KOPT-K1 (cell line): Measurements from ENCODE around the gene OR6C70.
"Not testable (repeated sequence)": the region's sequence is repeated elsewhere in the genome, so short reads cannot be mapped to it uniquely, and the experiment has no call there.

Source experiments
- H3K27ac ChIP-seq: fragments of 200-600 bp; sonication (generic); 2 replicates; pipeline ENCODE4 v1.5.1; 2016; ENCODE audit warnings: antibody characterized with exemption, mild to moderate bottlenecking, low read depth, low read length; ENCODE audit not compliant: poor library complexity, severe bottlenecking
- H3K36me3 ChIP-seq: fragments of 200-600 bp; sonication (generic); 2 replicates; pipeline ENCODE4 v1.5.1; 2017; ENCODE audit warnings: antibody characterized with exemption, mild to moderate bottlenecking, low read length, moderate library complexity; ENCODE audit not compliant: insufficient read depth
- H3K9me3 ChIP-seq: fragments of 200-600 bp; sonication (generic); 2 replicates; pipeline ENCODE4 v1.5.1; 2017; ENCODE audit warnings: antibody characterized with exemption, low read length, mild to moderate bottlenecking; ENCODE audit not compliant: insufficient read depth, poor library complexity, severe bottlenecking

OR6C70 gene

GRCh38 chr12:55445357-55445756 lies 24.6 kb downstream of the OR6C70 start:
- Histone ChIP-seq H3K9me3 (peaks cover 7% of the 10 kb centered on the region), H3K36me3 (no peaks in the 10 kb centered on the region), H3K27ac (no peak overlapping the region)

- no peaks in the 10 kb centered on the region for H3K36me3 ChIP-seq
- H3K9me3 ChIP-seq: peaks cover 9% of the 10 kb centered on the region
- no peak within 1 kb of the TSS for H3K27ac ChIP-seq
These were observed 26.2 kb downstream of the OR6C70 start, which contains the start of gene OR6C2 for GRCh38 chr12:55443776-55444175. Gene OR6C2 (plus strand): TSS chr12:55444076. CDS start chr12:55452214, 8,138 bp downstream.

DNA sequence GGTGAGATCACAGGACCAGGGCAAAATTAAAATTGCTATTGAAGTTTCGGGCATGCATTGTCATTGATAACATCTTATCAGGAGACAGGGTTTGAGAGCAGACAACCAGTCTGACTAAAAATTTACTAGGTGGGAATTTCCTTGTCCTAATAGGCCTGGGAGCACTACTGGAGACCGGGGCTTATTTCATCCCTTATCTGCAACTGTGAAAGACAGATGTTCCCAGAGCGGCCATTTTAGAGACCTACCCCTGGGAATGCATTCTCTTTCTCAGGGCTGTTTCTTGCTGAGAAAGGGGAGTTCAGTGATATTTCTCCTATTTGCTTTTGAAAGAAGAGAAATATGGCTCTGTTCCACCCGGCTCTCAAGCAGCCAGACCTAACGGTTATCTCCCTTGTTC lies 28.7 kb downstream of the OR6C70 start:
- H3K27ac ChIP-seq, H3K9me3 ChIP-seq, H3K36me3 ChIP-seq: not testable (repeated sequence)

DNA sequence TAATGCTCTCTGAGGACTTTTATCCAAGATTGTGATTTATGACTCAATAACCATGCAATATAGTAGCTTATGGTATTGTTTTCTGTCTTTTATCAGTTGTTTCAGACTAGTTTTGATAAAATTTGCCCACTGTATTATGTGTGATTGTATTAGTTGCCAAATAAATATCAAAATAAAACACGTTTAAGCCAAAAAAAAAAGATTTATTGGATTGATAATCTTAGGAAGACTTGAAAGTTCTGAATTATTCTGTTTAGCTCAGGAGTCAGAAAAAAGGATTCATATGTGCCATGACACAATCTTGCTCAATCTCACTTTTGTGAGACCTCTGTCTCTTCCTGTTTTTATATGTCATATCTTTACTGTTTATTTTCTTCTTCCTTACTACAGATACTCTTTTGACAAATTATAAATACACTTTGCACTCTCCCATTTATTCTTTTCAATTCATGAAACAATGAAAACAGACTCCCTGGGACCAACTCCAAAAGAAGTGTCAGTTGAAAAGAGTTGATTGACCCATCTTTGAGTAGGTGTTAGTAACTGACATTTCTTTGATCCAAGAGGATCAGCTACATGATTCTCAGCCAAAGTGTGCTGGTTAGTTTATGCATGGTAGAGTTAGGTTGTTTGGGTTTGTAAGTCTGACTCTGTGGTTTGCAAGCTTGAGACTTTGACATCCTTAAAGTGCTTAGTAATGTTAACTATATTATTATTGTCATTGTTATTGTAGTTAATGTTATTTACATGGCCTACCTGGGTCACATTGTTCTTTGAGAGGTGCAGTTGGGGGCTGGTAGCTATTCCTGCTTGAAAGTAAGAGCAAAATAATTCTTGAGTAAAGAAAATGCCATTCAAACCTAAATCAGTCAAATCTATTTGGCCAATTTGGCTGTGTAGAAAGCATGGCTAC lies 41.4 kb downstream of the OR6C70 start:
- H3K9me3 ChIP-seq: no peaks in the 10 kb centered on the region
- no peaks in the 10 kb centered on the region for H3K36me3 ChIP-seq
- no peak overlapping the region for H3K27ac ChIP-seq

DNA sequence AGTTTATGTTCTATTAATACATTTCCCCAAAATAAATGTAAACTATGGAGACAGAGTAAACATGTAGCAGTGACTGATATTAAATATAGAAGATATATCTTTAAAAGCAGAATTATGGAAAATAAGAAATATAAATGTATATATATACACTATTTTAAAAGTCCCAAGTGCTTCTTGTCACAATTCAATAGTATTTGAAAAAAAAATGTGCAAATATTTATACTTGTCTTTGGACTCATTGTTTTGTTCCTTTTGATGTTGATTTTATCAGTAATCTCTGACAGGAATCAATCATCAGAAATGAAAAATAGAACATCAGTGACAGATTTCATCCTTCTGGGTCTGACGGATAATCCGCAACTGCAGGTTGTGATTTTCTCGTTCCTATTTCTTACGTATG lies 44.0 kb downstream of the OR6C70 start, which contains the start of gene OR6C76:
Gene OR6C76 (plus strand): TSS at position 301 of the 400 bp plus-strand sequence. CDS start 0 bp downstream, at position 301.
- H3K9me3 ChIP-seq: no peaks in the 10 kb centered on the region
- H3K27ac ChIP-seq: no peak within 1 kb of the TSS
- H3K36me3 ChIP-seq: no peaks in the 10 kb centered on the region

- Histone ChIP-seq H3K27ac (no peak overlapping the region), H3K36me3 (no peaks in the 10 kb centered on the region), H3K9me3 (no peaks in the 10 kb centered on the region)
These were observed 49.5 kb downstream of the OR6C70 start for GRCh38 chr12:55420307-55420962.
